RPMI8226 (cell line): ENCODE results near the gene CPNE4.

Experiments used
- DNase-seq: peaks from one replicate; pipeline ENCODE4 v3.0.0-alpha.2; 2015

CPNE4 gene

DNA sequence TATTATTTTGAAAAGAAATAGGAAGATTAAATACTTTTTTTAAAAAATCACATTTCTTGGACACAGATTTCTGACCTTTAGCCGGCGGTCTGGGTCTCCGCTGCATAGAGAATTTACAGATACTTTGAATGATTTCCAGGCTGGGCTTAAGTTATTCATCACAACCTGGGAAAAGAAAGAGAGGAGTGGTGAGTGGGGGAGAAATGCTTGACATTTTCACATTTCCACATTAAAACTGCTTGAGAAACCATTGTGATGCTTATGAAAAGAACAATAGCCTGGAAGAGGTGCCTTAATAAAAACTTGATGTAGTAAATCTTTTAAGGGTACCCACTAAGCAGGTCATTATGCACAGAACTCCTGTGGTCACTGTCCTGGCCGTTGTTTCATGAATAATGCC is 365.2 kb downstream of the CPNE4 start:
- DNase-seq, result no peak

GRCh38 chr3:131658771-131659170 is 376.0 kb downstream of the CPNE4 start:
- DNase-seq, result no peak

DNA sequence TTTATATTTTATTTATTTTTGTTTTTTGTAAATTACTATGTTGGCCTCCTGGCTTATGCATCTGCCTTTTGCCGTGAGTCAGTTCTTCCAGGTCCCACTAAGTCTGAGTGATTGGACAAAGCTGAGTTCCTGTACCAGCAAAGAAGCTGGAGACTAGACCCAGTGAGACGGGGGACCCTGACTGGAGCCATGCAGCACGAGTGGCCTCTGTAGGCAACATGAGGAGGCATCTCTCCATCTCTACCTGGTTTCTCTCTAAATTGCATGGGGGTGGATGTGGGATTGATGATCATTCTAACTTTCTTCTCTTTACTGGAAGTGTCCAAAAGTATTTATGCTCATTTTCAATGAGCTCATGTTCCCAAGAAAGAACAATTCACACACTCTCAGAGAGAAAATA is 376.7 kb downstream of the CPNE4 start:
- DNase-seq, result no peak

DNA sequence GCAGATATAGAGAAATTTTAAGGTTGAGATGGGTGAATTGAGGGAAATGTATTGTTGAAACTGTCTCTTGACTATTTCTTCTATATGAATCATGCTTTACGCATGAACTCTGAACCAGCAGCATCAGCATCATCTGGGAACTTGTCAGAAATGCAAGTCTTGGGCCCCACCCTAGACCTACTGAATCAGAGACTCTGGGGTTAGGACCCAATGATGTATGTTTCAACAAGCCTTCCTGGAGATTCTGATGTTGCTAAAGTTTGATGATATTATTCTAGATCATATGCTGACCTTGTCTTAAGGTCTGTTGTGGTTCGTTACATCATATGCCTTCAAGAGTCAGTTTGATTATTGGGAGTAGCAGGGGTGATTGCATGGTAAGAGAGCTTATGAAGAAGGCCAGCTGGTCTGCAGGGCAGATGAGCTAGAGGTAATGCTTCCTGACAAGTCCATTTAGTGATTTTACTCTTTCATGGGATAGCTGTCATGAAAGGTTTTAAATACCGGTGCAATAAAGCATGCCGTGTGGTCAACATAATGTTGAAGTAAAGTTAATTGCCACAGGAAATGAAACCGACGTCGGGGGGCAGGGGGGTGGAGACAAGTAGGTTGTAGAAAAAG is 379.6 kb downstream of the CPNE4 start:
- no peak for DNase-seq

- DNase-seq, result peak; percentile 50
Measured at GRCh38 chr3:131645638-131646037, 389.2 kb downstream of the CPNE4 start.

GRCh38 chr3:131636266-131636775 is 398.5 kb downstream of the CPNE4 start:
- DNase-seq, result peak; percentile 18

DNA sequence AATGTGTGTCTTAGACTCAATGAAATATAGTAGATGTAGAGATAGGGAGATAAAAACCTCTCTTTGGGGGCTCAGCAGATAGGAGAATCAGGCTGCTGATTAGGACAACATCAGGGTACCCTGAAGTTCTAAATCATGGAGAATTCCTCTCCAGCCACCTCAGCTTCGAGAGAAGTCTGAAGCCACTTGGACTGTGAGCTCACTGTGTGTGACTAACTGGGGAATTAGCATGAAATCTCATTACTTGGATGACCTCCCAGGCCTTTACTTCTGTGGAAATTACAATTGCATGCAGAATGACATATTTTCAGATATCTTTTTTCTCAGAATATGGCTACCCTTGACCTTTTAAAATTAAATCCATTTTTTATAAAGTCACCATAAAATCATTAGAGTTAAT is 404.0 kb downstream of the CPNE4 start:
- DNase-seq, result no peak

DNA sequence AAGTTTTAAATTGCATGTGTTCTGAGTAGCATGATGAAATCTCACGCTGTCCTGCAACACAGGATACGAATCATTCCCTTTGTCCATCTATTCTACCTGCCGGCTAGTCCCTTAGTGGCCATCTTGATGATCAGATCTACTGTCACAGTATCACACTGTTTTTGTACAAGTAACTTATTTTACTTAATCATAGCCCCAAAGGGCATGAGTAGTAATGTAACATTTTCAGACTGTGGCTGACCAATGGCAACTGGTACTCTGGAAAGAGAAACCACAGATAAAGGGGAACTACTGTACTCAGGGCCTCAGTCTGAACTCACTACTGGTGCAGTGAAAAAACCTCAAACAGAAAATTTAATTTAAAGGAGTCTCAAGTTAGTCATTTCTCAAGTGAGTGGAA is 404.7 kb downstream of the CPNE4 start:
- peak; percentile 23 for DNase-seq

GRCh38 chr3:131623431-131623830 is 411.4 kb downstream of the CPNE4 start:
- no peak for DNase-seq

DNA sequence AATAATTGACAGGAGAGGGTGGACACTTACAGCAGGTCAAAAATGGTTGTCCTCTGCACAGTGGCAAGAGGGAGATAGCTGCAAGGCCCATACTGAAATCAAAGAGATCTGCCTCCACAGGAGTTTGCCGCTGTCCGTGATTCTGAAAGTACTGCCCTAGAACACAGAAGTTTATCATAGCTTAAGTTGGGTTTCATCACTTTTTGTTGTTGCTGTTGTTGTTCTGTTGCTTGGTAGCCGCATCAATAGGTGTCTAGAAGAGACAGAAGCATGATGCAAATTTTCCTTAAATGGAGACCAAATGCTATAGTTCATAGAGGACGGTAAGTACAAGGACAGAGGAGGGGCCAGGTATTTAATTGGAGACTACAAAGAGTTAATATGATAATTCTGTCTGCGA is 412.1 kb downstream of the CPNE4 start:
- no peak for DNase-seq

DNA sequence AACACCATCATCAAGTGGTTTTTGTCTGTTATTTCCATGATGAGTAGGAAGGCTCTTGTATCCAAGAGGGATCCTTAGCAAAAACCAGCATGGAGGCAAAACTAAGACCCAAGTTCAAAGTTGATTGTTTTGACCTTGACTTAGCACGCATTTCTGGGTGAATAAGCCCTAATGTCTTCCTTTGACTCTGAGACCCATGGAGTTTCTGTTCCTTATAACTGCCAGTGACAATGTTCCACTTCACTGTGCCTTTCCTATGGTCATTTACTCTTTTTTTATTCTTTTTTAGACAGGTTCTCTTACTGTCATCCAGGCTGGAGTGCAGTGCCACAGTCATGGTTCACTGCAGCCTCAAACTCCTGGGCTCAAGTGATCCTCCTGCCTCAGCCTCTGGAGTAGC is 413.8 kb downstream of the CPNE4 start:
- no peak for DNase-seq

DNA sequence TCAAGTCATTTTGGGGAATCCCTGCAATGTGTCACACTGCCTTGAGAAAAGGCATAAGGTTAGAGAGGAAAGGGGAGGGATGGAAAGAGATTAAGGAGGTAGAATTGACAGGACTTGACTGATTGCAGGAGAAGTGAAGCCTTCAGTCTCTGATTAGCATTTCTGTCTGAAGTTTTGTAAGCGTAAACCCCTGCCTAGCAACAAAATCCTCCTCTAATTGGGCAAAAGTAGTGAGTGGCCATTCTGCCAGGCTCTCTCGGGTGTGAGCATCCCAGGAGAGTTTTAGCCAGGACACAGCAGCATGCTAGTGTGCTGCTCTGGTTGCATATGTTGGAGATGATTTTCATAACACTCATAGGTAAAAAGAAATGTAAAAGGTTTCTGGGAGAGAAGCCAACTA is 415.0 kb downstream of the CPNE4 start:
- DNase-seq, result peak; percentile 37

DNA sequence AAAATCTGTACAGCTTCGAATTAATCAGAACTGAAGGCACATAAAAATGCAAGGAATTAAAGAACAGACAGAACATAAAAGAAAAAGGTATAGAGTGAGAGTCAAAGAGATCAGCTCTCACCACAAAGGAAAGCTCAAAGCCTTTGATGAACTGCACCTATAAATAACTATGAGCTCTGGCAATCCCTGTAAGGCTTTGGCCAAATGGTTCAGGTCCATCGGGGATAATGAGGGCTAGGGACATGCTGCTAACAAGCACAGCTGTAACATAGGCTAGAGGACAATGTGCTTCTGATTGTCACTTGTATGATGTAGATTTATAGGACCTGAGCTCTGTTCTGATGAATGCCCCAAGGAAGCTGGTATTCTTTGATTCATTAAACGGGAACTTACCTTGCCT is 418.1 kb downstream of the CPNE4 start:
- no peak for DNase-seq

DNA sequence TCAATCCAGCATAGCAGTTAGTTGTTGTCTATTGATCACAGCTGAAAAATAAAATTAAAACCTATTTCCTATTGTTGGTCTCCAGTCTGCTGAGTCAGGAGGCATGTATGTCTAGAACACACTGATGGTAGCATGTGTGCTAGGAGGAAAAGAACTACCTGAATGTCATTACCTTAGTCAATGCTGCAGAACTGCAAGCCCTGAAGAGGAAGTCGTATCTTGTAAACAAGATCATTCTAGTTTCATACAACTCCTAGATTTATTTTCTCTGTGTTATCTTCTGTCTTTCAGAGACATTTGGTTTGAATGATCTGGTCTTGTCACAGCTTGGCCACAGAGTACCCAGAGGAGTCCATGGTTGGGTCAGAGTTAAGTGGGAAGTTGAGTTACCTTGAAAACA is 422.1 kb downstream of the CPNE4 start:
- DNase-seq, result no peak

GRCh38 chr3:131610174-131610573 is 424.6 kb downstream of the CPNE4 start:
- DNase-seq, result no peak

DNA sequence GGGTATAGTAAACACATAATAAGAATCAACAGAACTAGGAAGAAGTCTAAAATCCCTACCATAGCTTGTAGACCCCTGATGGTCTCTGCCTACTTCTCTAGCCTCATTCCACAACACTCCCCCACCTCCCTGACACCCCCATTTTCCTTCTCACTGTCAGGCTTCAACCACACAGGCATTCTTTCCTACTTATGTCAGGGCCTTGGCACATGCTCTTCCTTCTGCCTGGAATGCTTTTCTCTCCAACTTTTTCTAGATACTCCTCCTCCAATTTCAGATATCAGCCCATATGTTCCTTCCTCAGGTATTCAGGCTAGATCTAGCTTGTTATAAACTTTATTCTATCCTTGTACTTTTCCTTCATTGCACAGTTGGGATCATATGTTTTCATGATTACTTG is 426.1 kb downstream of the CPNE4 start:
- no peak for DNase-seq

DNA sequence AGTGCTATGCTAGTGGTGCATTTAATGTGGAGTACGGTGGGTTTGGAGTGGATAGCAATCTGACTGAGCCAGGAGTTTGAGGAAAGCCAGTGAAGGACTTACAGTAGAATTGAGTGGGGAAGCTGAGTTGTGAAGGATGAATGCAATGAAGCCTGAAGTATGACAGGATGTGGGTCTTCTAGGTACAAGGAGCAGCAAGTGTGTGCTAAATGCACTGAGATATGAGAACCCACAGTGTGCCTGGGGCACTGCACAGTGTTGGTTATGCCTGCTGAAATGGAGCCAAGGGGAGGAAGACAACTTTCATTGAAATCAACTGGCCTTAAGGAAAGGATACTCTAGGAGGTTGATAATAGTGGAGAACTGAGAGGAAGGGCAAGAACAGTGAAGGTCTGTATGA is 426.5 kb downstream of the CPNE4 start:
- no peak for DNase-seq

DNA sequence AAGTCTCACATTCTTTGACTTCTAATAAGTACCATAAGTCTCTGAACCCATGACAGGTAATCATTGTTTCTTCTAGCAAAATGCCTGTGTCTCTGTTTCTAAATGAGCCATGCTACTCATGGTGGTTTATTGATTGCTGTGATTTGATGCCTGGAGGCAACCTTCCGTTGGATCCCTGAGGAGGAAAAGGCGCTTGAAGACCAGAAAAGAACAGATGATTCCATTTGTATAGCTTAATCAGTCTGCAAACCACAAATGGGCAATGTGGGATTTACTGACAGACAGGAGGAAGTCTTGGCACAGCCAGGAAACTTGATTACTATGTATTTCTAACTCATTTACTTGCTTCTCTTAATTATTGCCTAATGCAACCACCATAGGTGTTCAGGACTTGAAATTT is 428.9 kb downstream of the CPNE4 start:
- no peak for DNase-seq

GRCh38 chr3:131602011-131602779 is 432.6 kb downstream of the CPNE4 start:
- no peak for DNase-seq

DNA sequence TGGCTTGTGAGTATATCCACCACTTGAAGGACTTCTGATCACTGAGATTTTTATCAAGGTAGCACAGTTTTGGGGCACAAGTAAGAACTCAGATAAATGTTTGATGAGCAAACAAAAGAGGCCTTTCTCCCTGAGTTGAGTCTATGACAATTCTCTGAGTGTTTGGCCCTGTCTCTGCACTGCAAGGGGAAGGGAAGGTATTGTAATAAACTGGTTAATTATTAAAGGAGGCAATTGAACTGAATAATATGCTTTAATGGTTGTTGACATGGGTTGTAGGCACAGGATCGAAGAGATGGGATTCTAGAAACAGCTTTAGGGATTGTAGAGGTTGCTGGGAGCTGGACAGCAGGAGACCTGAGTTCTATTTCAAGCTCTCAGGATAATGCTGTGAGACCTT is 437.0 kb downstream of the CPNE4 start:
- DNase-seq, result no peak

DNA sequence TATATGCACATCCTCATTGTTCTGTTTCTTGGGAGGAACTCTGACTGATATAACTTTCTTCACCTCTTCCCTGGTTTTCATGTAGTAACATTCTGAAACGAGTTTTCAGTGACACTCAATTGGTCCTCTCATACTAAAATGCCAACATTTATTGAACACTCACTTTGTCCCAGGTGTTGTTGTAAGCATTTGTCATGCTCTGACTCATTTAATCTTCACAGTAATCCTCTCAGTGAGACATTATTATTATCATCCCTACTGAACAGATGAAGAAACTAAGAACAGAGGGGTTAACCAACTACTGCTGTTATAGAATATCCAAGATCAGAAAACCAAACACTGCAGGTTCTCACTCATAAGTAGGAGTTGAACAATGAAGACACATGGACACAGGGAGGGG is 437.9 kb downstream of the CPNE4 start:
- DNase-seq, result no peak

DNA sequence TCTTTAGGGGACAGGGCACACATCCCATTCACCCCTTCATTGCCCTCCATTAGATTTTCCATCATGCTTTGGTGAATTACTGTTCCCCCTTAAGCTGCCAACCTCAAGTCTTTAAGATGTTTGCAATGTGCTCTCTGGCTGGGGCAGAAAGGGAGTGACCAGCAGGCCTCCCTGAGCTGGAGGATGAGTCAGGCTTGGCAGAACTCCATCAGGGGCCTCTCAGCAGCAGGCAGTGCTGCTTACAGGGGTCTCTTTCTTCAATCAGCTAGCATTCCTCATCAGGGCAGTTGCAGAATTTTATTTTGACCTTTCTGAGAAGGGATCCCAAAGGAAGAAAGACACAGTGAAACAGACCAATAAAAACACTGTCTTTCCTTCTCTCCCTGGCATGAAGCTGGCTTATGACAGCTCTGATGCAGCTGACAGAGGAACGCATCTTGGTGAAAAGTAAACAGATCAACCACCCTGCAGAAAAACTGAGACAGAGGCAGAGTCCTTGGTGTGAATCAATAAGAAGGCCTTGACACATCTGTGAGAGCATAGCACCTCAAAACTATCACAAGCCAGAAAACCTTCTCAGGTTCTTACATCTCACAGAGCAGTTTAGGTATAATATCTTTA is 443.3 kb downstream of the CPNE4 start:
- DNase-seq, result no peak

DNA sequence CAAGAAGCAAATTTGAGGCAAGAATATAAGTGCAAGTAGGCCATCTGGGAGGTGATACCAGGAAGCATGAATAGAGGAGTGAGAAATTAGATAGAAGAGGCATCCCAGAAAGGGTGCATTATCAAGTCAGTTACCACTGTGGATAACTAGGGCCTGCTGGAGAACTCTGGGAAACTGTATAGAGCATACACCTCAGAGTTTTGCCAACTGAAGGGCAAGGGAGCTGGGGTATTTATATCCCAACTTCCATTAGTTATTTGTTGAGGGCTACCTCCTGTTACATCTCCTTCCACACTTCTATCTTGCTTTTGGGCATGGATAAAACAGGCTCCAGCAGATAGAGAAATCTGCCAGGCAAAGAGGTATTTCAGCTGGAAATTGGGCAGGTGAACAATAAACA is 448.5 kb downstream of the CPNE4 start:
- DNase-seq, result no peak

GRCh38 chr3:131582438-131582837 is 452.4 kb downstream of the CPNE4 start:
- DNase-seq, result no peak
